HCT116 (cell line): Measurements from ENCODE around the gene TIAM2. TPM values are rescaled to one million over a fixed set of nuclear protein-coding genes. Genes with fewer than 3 reads are reported as not detected.

ENCODE experiments used
- ATAC-seq: fragments of 200-7000 bp; cut with Tn5 transposase; 2 replicates; pipeline ENCODE4 v1.9.1; 2020; ENCODE audit warnings: mild to moderate bottlenecking, moderate library complexity
- BruUV-seq: library from RNA; stranded (reverse); fragments of 400-500 nt; replicated peaks from 2 replicates; lab custom pipeline; 2021; lab: Mats Ljungman, UMichigan
- CTCF ChIA-PET: fragments of 300-600 bp; sonication (Branson Sonifier 250); formaldehyde crosslinking; loops from one replicate; lab custom pipeline; 2021; ENCODE audit warnings: antibody characterized with exemption; lab: Charles Lee
- POLR2A ChIA-PET: fragments of 300-600, 350-600 bp; sonication (Branson Sonifier 250); formaldehyde crosslinking; loops from one replicate; lab custom pipeline; 2021; ENCODE audit warnings: antibody characterized with exemption; lab: Charles Lee
- RAD21 ChIA-PET, 2 experiments: fragments of 300-600 bp; sonication (Branson Sonifier 250); formaldehyde crosslinking; loops; one replicate each; lab custom pipeline; 2023; ENCODE audit warnings: low total read pairs in 2 of 2; ENCODE audit not compliant: uncharacterized antibody in 2 of 2, unreplicated experiment in 2 of 2, low non-redundant PET in 1 of 2; lab: Charles Lee
- DNase-seq: peaks from one replicate; pipeline ENCODE4 v3.0.0-alpha.2; 2010; ENCODE audit warnings: low read depth, low spot score
- H2AFZ ChIP-seq: fragments of 200-600 bp; shearing (Covaris generic), sonication (generic); 2 replicates; pipeline ENCODE4 v1.6.1; 2017; ENCODE audit warnings: low read depth, mixed run types, mixed read lengths, antibody characterized with exemption, low read length; ENCODE audit not compliant: poor library complexity, severe bottlenecking
- H3K27ac ChIP-seq: 2 replicates; pipeline ENCODE4 v1.5.1; 2012; ENCODE audit warnings: low read depth, low read length
- H3K27me3 ChIP-seq: fragments of 200-600 bp; sonication (generic); 2 replicates; pipeline ENCODE4 v1.6.1; 2016; ENCODE audit warnings: mixed run types, low read length, mixed read lengths; ENCODE audit not compliant: insufficient read depth
- H3K36me3 ChIP-seq, 2 experiments: fragments of 200-500 bp in 1 of 2; fragments of 200-600 bp in 1 of 2; sonication (Bioruptor generic) in 1 of 2; sonication (generic) in 1 of 2; 2 replicates each; pipeline versions ENCODE4 v1.5.1 to v1.6.1; 2014 to 2016; ENCODE audit warnings: low read length in 2 of 2, inconsistent platforms in 1 of 2, mixed read lengths in 1 of 2, mixed run types in 1 of 2; ENCODE audit not compliant: insufficient read depth in 2 of 2, control insufficient read depth in 1 of 2
- H3K4me1 ChIP-seq, 2 experiments: fragments of 200-600 bp in 1 of 2; sonication (generic) in 1 of 2; 2 replicates each; pipeline versions ENCODE4 v1.5.1 to v1.6.1; 2012 to 2017; ENCODE audit warnings: low read length in 2 of 2, inconsistent platforms in 1 of 2, mild to moderate bottlenecking in 1 of 2, mixed read lengths in 1 of 2, mixed run types in 1 of 2, moderate library complexity in 1 of 2; ENCODE audit not compliant: insufficient read depth in 2 of 2, control insufficient read depth in 1 of 2
- H3K4me2 ChIP-seq: fragments of 200-600 bp; sonication (generic); 2 replicates; pipeline ENCODE4 v1.6.1; 2017; ENCODE audit warnings: mixed run types, low read length, mixed read lengths
- H3K4me3 ChIP-seq, 2 experiments: fragments of 200-600 bp in 1 of 2; sonication (generic) in 1 of 2; replicated peaks in 1 of 2; 2 replicates each; pipeline ENCODE4 v1.5.1; 2011 to 2016; ENCODE audit warnings: low read length in 2 of 2, control low read depth in 1 of 2, low read depth in 1 of 2, mild to moderate bottlenecking in 1 of 2, mixed read lengths in 1 of 2, mixed run types in 1 of 2
- H3K79me2 ChIP-seq: fragments of 200-600 bp; sonication (generic); 2 replicates; pipeline ENCODE4 v1.6.1; 2017; ENCODE audit warnings: mild to moderate bottlenecking, mixed run types, low read length, moderate library complexity, mixed read lengths; ENCODE audit not compliant: insufficient read depth
- H3K9ac ChIP-seq: fragments of 200-600 bp; sonication (generic); 2 replicates; pipeline ENCODE4 v1.6.1; 2016; ENCODE audit warnings: low read length, mixed read lengths
- H3K9me2 ChIP-seq: fragments of 200-600 bp; sonication (generic), shearing (Covaris generic); 2 replicates; pipeline ENCODE4 v1.6.1; 2017; ENCODE audit warnings: mixed run types, mild to moderate bottlenecking, moderate library complexity; ENCODE audit not compliant: insufficient read depth
- H3K9me3 ChIP-seq, 2 experiments: fragments of 200-500 bp in 1 of 2; fragments of 200-600 bp in 1 of 2; sonication (Bioruptor generic) in 1 of 2; sonication (generic) in 1 of 2; 2 replicates each; pipeline ENCODE4 v1.6.1; 2014 to 2017; ENCODE audit warnings: low read length in 2 of 2, mixed read lengths in 2 of 2, inconsistent platforms in 1 of 2, low read depth in 1 of 2, mild to moderate bottlenecking in 1 of 2, mixed run types in 1 of 2, moderate library complexity in 1 of 2; ENCODE audit not compliant: control insufficient read depth in 1 of 2, insufficient read depth in 1 of 2
- H4K20me1 ChIP-seq: fragments of 200-600 bp; sonication (generic), shearing (Covaris generic); 2 replicates; pipeline ENCODE4 v1.6.1; 2017; ENCODE audit warnings: mixed run types, mild to moderate bottlenecking, moderate library complexity; ENCODE audit not compliant: insufficient read depth
- EZH2phosphoT487 ChIP-seq: fragments of 200-600 bp; IDR thresholded peaks from 2 replicates; pipeline ENCODE4 v1.6.1; 2018; ENCODE audit warnings: antibody characterized with exemption, borderline replicate concordance
- ZFX ChIP-seq: fragments of 450-650 bp; IDR thresholded peaks from 2 replicates; pipeline ENCODE4 v1.6.1; 2017
- ZNF274 ChIP-seq: fragments of 200-500 bp; sonication (Bioruptor generic); IDR thresholded peaks from 2 replicates; pipeline ENCODE4 v1.6.1; 2014; ENCODE audit warnings: mild to moderate bottlenecking, low read depth, low read length, inconsistent platforms
- intact Hi-C: fragments of 100-400 bp; cut with micrococcal nuclease; formaldehyde crosslinking; loops from 2 replicates; pipeline ENCODE4 v1.10.0; 2022
- total RNA-seq: library from RNA; stranded (reverse); gene quantifications from one replicate; pipeline ENCODE4 v1.2.1, GENCODE V29; 2021; ENCODE audit not compliant: unreplicated experiment
- TF ChIP-seq, protein P1 (sequence below): IDR thresholded peaks from 2 replicates; pipeline ENCODE4 v1.6.1; 2012
- TF ChIP-seq, protein P2 (sequence below): IDR thresholded peaks from 2 replicates; pipeline ENCODE4 v1.6.1; 2011; ENCODE audit warnings: mild to moderate bottlenecking, low read length, moderate library complexity; ENCODE audit not compliant: insufficient replicate concordance; ENCODE audit errors: extremely low read depth

The TIAM2 gene
- total RNA-seq, 1 experiment from 2014 or later, result 9.4 TPM

DNA sequence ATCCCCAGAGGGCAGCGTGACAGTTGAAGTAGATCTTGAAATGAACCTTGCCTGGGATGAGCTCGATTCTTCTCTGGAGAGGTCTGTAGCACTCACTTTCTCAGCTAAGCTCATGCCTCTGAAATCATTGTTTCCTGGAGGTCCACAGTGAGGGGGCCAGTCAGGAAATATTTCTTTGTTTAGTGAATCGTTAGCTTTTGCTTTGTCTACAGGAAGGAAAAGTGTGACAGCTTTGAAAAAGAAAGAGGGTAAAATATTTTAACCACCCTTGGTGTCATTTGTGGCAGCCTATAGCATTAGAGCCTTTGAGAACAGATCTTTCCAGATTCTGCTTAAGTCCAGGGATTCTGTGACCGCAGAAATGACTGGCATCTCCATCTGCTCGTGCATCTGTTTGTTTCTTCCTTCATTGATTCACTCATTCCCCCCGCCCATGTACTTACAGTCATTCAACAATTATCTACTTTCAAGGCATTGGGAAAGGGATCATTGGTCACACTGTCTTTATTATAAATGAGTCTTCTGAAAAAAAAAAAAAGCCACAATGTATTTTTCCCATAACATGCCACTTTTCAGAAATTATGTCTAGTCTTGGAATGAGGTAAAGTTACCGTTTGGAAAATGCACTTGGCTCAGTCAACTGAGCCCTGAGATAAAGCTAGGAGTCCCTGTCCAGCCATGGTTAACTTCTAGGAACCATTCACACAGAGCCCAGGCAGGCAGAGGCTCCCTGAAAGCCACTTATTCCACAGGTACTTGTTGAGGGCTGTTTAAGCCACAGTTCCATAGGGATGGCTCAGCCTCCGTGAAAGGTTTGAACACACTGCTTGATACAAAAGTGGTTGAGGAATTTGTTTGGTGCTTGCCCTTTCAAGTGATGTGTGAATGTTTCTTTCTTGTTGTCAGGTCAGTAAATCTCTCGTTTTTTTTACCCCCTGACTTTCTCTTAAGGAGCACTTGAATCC is 86.0 kb downstream of the TIAM2 start:
- Histone ChIP-seq H3K9ac (no peak overlapping the region), H2AFZ (no peak overlapping the region), H3K4me3 (no peak overlapping the region), H3K36me3 (no peaks in the 10 kb centered on the region), H3K4me1 (peaks cover 0 to 13% of the 10 kb centered on the region in 2 experiments; a peak in 1 of 4 replicates), H3K27ac (no peak overlapping the region), H3K9me2 (no peaks in the 10 kb centered on the region), H3K9me3 (no peaks in the 10 kb centered on the region), H4K20me1 (no peaks in the 10 kb centered on the region), H3K27me3 (no peaks in the 10 kb centered on the region), H3K4me2 (no peak overlapping the region), H3K79me2 (no peaks in the 10 kb centered on the region)
- ChIA-PET POLR2A (no interaction called here), CTCF (no interaction called here), RAD21 (no interaction called here)
- BruUV-seq, result no TSS peak
- intact Hi-C loops, result no loop called here
- TF ChIP-seq EZH2phosphoT487 (no peak), ZFX (no peak), ZNF274 (no peak)
- TF ChIP-seq, protein P1, sequence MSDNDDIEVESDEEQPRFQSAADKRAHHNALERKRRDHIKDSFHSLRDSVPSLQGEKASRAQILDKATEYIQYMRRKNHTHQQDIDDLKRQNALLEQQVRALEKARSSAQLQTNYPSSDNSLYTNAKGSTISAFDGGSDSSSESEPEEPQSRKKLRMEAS, result no peak
- TF ChIP-seq, protein P2, sequence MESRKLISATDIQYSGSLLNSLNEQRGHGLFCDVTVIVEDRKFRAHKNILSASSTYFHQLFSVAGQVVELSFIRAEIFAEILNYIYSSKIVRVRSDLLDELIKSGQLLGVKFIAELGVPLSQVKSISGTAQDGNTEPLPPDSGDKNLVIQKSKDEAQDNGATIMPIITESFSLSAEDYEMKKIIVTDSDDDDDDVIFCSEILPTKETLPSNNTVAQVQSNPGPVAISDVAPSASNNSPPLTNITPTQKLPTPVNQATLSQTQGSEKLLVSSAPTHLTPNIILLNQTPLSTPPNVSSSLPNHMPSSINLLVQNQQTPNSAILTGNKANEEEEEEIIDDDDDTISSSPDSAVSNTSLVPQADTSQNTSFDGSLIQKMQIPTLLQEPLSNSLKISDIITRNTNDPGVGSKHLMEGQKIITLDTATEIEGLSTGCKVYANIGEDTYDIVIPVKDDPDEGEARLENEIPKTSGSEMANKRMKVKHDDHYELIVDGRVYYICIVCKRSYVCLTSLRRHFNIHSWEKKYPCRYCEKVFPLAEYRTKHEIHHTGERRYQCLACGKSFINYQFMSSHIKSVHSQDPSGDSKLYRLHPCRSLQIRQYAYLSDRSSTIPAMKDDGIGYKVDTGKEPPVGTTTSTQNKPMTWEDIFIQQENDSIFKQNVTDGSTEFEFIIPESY, result no peak
- ATAC-seq (no peak), DNase-seq (no peak)
